ENCODE results near the gene MAGEC3. TPM values are rescaled to one million over a fixed set of nuclear protein-coding genes. Genes with fewer than 3 reads are reported as not detected.
"Not testable (repeated sequence)": the region's sequence is repeated elsewhere in the genome, so short reads cannot be mapped to it uniquely, and the experiment has no call there.

Gene MAGEC3
- not detected for total RNA-seq

GRCh38 chrX:141838016-141838415 is at the start of gene MAGEC3:
Gene MAGEC3, plus strand, starts transcription at chrX:141838316. Its CDS starts 0 bp downstream, at chrX:141838316.
- H3K36me3 Mint-ChIP-seq (ENCODE audit: low read depth) = no peaks in the 10 kb centered on the region
- no peak within 1 kb of the TSS for H3K27ac Mint-ChIP-seq
- no peak within 1 kb of the TSS for H3K4me3 Mint-ChIP-seq
- intact Hi-C loops (cut with micrococcal nuclease) = no loop called here
- H3K9me3 Mint-ChIP-seq = no peaks in the 10 kb centered on the region
- no peak for DNase-seq
- CTCF ChIA-PET = no interaction called here
- no peaks in the 10 kb centered on the region for H3K4me1 Mint-ChIP-seq (ENCODE audit: low read depth)
- no peaks in the 10 kb centered on the region for H3K27me3 Mint-ChIP-seq (ENCODE audit: low read depth)

GRCh38 chrX:141791856-141792255 is 46.3 kb upstream of the MAGEC3 start:
- Mint-ChIP-seq H3K36me3 (ENCODE audit: low read depth) (no peaks in the 10 kb centered on the region), H3K4me1 (ENCODE audit: low read depth) (no peaks in the 10 kb centered on the region), H3K9me3 (no peaks in the 10 kb centered on the region), H3K4me3 (no peak overlapping the region), H3K27ac (no peak overlapping the region), H3K27me3 (ENCODE audit: low read depth) (no peaks in the 10 kb centered on the region)
- CTCF ChIA-PET = no interaction called here
- DNase-seq = no peak
- intact Hi-C loops (cut with micrococcal nuclease) = no loop called here

GRCh38 chrX:141811438-141811837 is 26.7 kb upstream of the MAGEC3 start:
- H3K4me1 Mint-ChIP-seq (ENCODE audit: low read depth) = no peaks in the 10 kb centered on the region
- no peak overlapping the region for H3K4me3 Mint-ChIP-seq
- no peak for DNase-seq
- no peaks in the 10 kb centered on the region for H3K36me3 Mint-ChIP-seq (ENCODE audit: low read depth)
- H3K27me3 Mint-ChIP-seq (ENCODE audit: low read depth) = no peaks in the 10 kb centered on the region
- CTCF ChIA-PET = no interaction called here
- intact Hi-C loops (cut with micrococcal nuclease) = no loop called here
- H3K9me3 Mint-ChIP-seq = no peaks in the 10 kb centered on the region
- no peak overlapping the region for H3K27ac Mint-ChIP-seq

- H3K9me3 Mint-ChIP-seq = no peaks in the 10 kb centered on the region
- H3K4me1 Mint-ChIP-seq (ENCODE audit: low read depth) = no peaks in the 10 kb centered on the region
- intact Hi-C loops (cut with micrococcal nuclease) = no loop called here
- no peak overlapping the region for H3K4me3 Mint-ChIP-seq
- DNase-seq = no peak
- H3K36me3 Mint-ChIP-seq (ENCODE audit: low read depth) = no peaks in the 10 kb centered on the region
- CTCF ChIA-PET = no interaction called here
- H3K27me3 Mint-ChIP-seq (ENCODE audit: low read depth) = no peaks in the 10 kb centered on the region
- H3K27ac Mint-ChIP-seq = no peak overlapping the region
These were observed 23.8 kb upstream of the MAGEC3 start for GRCh38 chrX:141814213-141814857.

- intact Hi-C loops (cut with micrococcal nuclease) = no loop called here
- H3K36me3 Mint-ChIP-seq (ENCODE audit: low read depth) = no peaks in the 10 kb centered on the region
- no peak for DNase-seq
- H3K27me3 Mint-ChIP-seq (ENCODE audit: low read depth) = no peaks in the 10 kb centered on the region
- CTCF ChIA-PET = no interaction called here
- no peaks in the 10 kb centered on the region for H3K9me3 Mint-ChIP-seq
- H3K4me1 Mint-ChIP-seq (ENCODE audit: low read depth) = no peaks in the 10 kb centered on the region
- H3K27ac Mint-ChIP-seq = no peak overlapping the region
- no peak overlapping the region for H3K4me3 Mint-ChIP-seq
These were observed 22.2 kb upstream of the MAGEC3 start for GRCh38 chrX:141815904-141816303.

GRCh38 chrX:141832247-141832646 is 5.9 kb upstream of the MAGEC3 start:
- no peak for DNase-seq
- H3K36me3 Mint-ChIP-seq (ENCODE audit: low read depth) = no peaks in the 10 kb centered on the region
- H3K27ac Mint-ChIP-seq = no peak overlapping the region
- H3K4me1 Mint-ChIP-seq (ENCODE audit: low read depth) = no peaks in the 10 kb centered on the region
- intact Hi-C loops (cut with micrococcal nuclease) = no loop called here
- H3K27me3 Mint-ChIP-seq (ENCODE audit: low read depth) = no peaks in the 10 kb centered on the region
- H3K4me3 Mint-ChIP-seq = no peak overlapping the region
- H3K9me3 Mint-ChIP-seq = no peaks in the 10 kb centered on the region
- CTCF ChIA-PET = no interaction called here

- Mint-ChIP-seq H3K27me3 (ENCODE audit: low read depth) (no peaks in the 10 kb centered on the region), H3K9me3 (no peaks in the 10 kb centered on the region), H3K4me1 (ENCODE audit: low read depth) (no peaks in the 10 kb centered on the region), H3K27ac (no peak overlapping the region), H3K36me3 (ENCODE audit: low read depth) (no peaks in the 10 kb centered on the region), H3K4me3 (no peak overlapping the region)
- CTCF ChIA-PET = no interaction called here
- no peak for DNase-seq
- intact Hi-C loops (cut with micrococcal nuclease) = no loop called here
These were observed 1.7 kb downstream of the MAGEC3 start for GRCh38 chrX:141839856-141840255.

GRCh38 chrX:141857479-141857878 is 19.4 kb downstream of the MAGEC3 start:
- Mint-ChIP-seq H3K4me1 (ENCODE audit: low read depth) (no peaks in the 10 kb centered on the region), H3K4me3 (no peak overlapping the region), H3K27me3 (ENCODE audit: low read depth) (no peaks in the 10 kb centered on the region), H3K27ac (no peak overlapping the region), H3K9me3 (no peaks in the 10 kb centered on the region), H3K36me3 (ENCODE audit: low read depth) (no peaks in the 10 kb centered on the region)
- CTCF ChIA-PET = interaction anchor here (0.6 kb wide), 1 partner anchor 167 kb away, joined by 3 read pairs; no protein-coding TSS in a partner anchor
- intact Hi-C loops (cut with micrococcal nuclease) = no loop called here
- DNase-seq = no peak

GRCh38 chrX:141879616-141880015 is 41.5 kb downstream of the MAGEC3 start:
- H3K27me3 Mint-ChIP-seq (ENCODE audit: low read depth) = no peaks in the 10 kb centered on the region
- no peak overlapping the region for H3K27ac Mint-ChIP-seq
- no peak for DNase-seq
- no peaks in the 10 kb centered on the region for H3K36me3 Mint-ChIP-seq (ENCODE audit: low read depth)
- no peak overlapping the region for H3K4me3 Mint-ChIP-seq
- CTCF ChIA-PET = no interaction called here
- intact Hi-C loops (cut with micrococcal nuclease) = no loop called here
- no peaks in the 10 kb centered on the region for H3K4me1 Mint-ChIP-seq (ENCODE audit: low read depth)
- no peaks in the 10 kb centered on the region for H3K9me3 Mint-ChIP-seq

GRCh38 chrX:141888811-141889210 is 50.7 kb downstream of the MAGEC3 start:
- DNase-seq; H3K27ac Mint-ChIP-seq; CTCF ChIA-PET; H3K9me3 Mint-ChIP-seq; H3K4me1 Mint-ChIP-seq (ENCODE audit: low read depth); intact Hi-C loops (cut with micrococcal nuclease); H3K4me3 Mint-ChIP-seq; H3K36me3 Mint-ChIP-seq (ENCODE audit: low read depth); H3K27me3 Mint-ChIP-seq (ENCODE audit: low read depth): not testable (repeated sequence)

GRCh38 chrX:141894733-141895132 is 56.6 kb downstream of the MAGEC3 start:
- intact Hi-C loops (cut with micrococcal nuclease) = no loop called here
- no peaks in the 10 kb centered on the region for H3K9me3 Mint-ChIP-seq
- H3K27ac Mint-ChIP-seq = no peak overlapping the region
- no peaks in the 10 kb centered on the region for H3K36me3 Mint-ChIP-seq (ENCODE audit: low read depth)
- H3K27me3 Mint-ChIP-seq (ENCODE audit: low read depth) = no peaks in the 10 kb centered on the region
- no peaks in the 10 kb centered on the region for H3K4me1 Mint-ChIP-seq (ENCODE audit: low read depth)
- H3K4me3 Mint-ChIP-seq = no peak overlapping the region
- DNase-seq = no peak
- CTCF ChIA-PET = no interaction called here

- CTCF ChIA-PET = no interaction called here
- Mint-ChIP-seq H3K4me3 (no peak overlapping the region), H3K36me3 (ENCODE audit: low read depth) (no peaks in the 10 kb centered on the region), H3K9me3 (no peaks in the 10 kb centered on the region), H3K27me3 (ENCODE audit: low read depth) (no peaks in the 10 kb centered on the region), H3K4me1 (ENCODE audit: low read depth) (no peaks in the 10 kb centered on the region), H3K27ac (no peak overlapping the region)
- intact Hi-C loops (cut with micrococcal nuclease) = no loop called here
- DNase-seq = no peak
These were observed 59.6 kb downstream of the MAGEC3 start for GRCh38 chrX:141897690-141898089.

- Mint-ChIP-seq H3K4me1 (ENCODE audit: low read depth) (no peaks in the 10 kb centered on the region), H3K27ac (no peak overlapping the region), H3K9me3 (no peaks in the 10 kb centered on the region), H3K4me3 (no peak overlapping the region), H3K36me3 (ENCODE audit: low read depth) (no peaks in the 10 kb centered on the region), H3K27me3 (ENCODE audit: low read depth) (no peaks in the 10 kb centered on the region)
- intact Hi-C loops (cut with micrococcal nuclease) = no loop called here
- CTCF ChIA-PET = no interaction called here
- no peak for DNase-seq
These were observed 64.2 kb downstream of the MAGEC3 start for GRCh38 chrX:141902366-141902765.

Data from activated naive CD4-positive, alpha-beta T cell treated with anti-CD3 and anti-CD28 coated beads for 36 hours (primary cell).